ENCODE measurements around the gene PLB1.
A peak's percentile ranks its signal among the peaks of the same experiment; 100 is the strongest.

PLB1 gene

GRCh38 chr2:28449488-28450395, 46.1 kb upstream of the PLB1 start:
- peak; percentile 8 for TF ChIP-seq CTCF (conservative IDR thresholded peaks at IDR 0.05; ENCODE audit: low read depth, low read length)
- no peak overlapping the region for H3K4me3 ChIP-seq (ENCODE audit: low read length)
- no peak for DNase-seq (ENCODE audit: low read depth)

- TF ChIP-seq CTCF (conservative IDR thresholded peaks at IDR 0.05; ENCODE audit: low read depth, low read length) = no peak
- H3K4me3 ChIP-seq (ENCODE audit: low read length) = no peak overlapping the region
- no peak for DNase-seq (ENCODE audit: low read depth)
Measured at GRCh38 chr2:28450901-28451565, 44.8 kb upstream of the PLB1 start.

DNA sequence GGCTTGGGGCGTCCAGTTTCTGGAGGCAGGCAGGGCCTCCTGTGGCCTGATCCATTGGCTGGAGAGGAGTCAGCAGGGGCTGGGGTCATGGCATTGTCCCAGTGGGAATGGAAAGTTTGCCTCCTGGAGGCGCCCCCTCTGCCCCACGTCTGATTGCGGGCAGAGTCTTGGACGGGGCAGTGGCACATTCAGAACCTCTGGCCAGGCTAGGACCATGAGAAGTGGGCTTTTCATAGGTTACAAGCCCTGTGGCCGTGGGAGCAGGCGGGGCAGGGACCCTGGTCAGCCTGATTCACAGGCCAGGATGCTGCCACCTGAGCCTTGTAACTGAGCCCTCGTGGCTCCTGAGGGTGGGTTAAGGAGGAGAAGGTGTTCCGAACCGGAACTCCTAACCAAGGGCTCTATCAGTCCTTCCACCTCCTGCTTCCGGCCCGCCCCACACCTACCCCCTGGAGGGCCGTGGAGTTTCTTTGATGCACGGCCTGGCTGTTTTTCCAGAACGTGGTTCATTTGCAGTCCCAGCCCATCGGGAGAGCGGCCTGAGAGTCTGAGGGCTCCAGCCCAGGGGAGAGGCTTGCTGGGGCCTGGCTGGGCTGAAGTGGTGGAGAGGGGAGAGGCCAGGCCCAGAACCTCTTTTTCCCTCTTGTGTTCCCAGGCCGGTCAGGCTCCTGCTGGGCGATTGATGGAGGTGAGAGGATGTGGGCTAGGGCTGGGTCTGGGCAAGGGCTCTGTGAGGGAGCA, 43.9 kb upstream of the PLB1 start:
- TF ChIP-seq CTCF (conservative IDR thresholded peaks at IDR 0.05; ENCODE audit: low read depth, low read length) = no peak
- H3K4me3 ChIP-seq (ENCODE audit: low read length) = no peak overlapping the region
- no peak for DNase-seq (ENCODE audit: low read depth)

- TF ChIP-seq CTCF (conservative IDR thresholded peaks at IDR 0.05; ENCODE audit: low read depth, low read length) = peak; percentile 99
- H3K4me3 ChIP-seq (ENCODE audit: low read length) = no peak overlapping the region
- DNase-seq (ENCODE audit: low read depth) = no peak
Measured at GRCh38 chr2:28452534-28453081, 43.3 kb upstream of the PLB1 start.

GRCh38 chr2:28453396-28453795, 42.5 kb upstream of the PLB1 start:
- DNase-seq (ENCODE audit: low read depth) = no peak
- TF ChIP-seq CTCF (conservative IDR thresholded peaks at IDR 0.05; ENCODE audit: low read depth, low read length) = no peak
- H3K4me3 ChIP-seq (ENCODE audit: low read length) = no peak overlapping the region

DNA sequence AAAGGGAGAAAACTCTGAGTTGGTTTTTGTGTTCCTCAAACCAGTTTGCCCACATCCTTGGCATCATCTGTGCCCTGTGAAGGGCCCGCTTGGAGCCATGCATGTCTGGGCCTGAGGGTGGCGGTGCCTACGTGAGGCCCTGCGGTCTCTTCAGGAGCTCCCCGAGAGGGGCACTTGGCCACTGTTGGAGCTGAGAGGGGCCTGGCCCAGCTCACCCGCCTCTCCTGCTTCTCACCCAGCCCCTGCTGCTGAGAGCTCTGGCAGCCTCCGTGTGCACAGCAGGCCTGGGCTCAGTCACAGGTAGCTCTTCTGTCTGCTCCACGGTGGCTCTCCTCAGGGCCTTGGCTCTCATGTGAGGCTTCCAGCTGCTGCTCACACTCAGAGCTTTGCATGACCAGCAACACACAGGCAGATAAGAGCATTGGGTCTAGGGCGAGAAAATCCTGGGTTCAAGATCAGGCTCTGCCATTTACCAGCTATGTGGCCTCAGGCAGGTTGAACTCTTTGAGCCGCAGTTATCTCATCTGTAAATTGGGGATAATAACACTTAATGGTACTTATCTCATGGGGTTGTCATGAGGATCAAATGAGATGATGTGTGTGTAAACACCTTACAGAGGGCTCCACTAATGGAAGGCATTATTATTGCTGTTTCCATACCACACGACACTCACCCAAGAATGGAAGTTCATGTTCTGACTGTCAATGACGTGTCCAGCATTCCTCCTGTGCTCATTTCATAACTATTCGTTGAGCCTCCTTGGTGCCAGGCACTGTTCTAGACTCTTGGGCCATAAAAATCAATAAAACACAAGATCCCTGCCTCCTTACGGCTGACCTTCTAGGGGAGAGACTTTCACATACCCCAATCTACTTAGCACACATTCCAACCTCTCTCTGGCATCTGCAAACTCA, 41.6 kb upstream of the PLB1 start:
- no peak overlapping the region for H3K4me3 ChIP-seq (ENCODE audit: low read length)
- no peak for TF ChIP-seq CTCF (conservative IDR thresholded peaks at IDR 0.05; ENCODE audit: low read depth, low read length)
- DNase-seq (ENCODE audit: low read depth) = no peak

All from retinal pigment epithelial cell (primary cell).